A673 (cell line): ENCODE results near the gene BARX1.

Source experiments
- CTCF ChIP-seq: fragments of 300-800, 200-600 bp; sonication (generic); conservative IDR thresholded peaks from 2 replicates; pipeline ENCODE4 v1.5.1; 2017; ENCODE audit warnings: low read depth, mild to moderate bottlenecking, antibody characterized with exemption, low read length, moderate library complexity, mixed read lengths
- EZH2 ChIP-seq: fragments of 200-600 bp; sonication (generic); IDR thresholded peaks from 2 replicates; pipeline ENCODE4 v1.6.1; 2017; ENCODE audit warnings: borderline replicate concordance, low read depth, mild to moderate bottlenecking, mixed read lengths, antibody characterized with exemption, low read length; ENCODE audit not compliant: poor library complexity, severe bottlenecking

GRCh38 chr9:93911136-93911745 is 43.9 kb downstream of the BARX1 start:
- TF ChIP-seq CTCF = no peak
- TF ChIP-seq EZH2 = no peak
